Mesendoderm (in vitro differentiated cells): ENCODE data around the gene TVP23A. TPM values are rescaled to one million over a fixed set of nuclear protein-coding genes. Genes with fewer than 3 reads are reported as not detected.

Experiments
- DNase-seq: peaks from one replicate; pipeline ENCODE4 v3.0.0; 2013
- H2AK5ac ChIP-seq: 2 replicates; pipeline ENCODE4 v1.6.1; 2013; ENCODE audit warnings: low read length, inconsistent platforms
- H2BK120ac ChIP-seq: 2 replicates; pipeline ENCODE4 v1.6.1; 2013; ENCODE audit warnings: low read depth, mild to moderate bottlenecking, low read length, moderate library complexity, mixed read lengths
- H2BK15ac ChIP-seq: replicated peaks from 2 replicates; pipeline ENCODE4 v1.6.1; 2013; ENCODE audit warnings: low read depth, mild to moderate bottlenecking, moderate library complexity
- H2BK5ac ChIP-seq: 2 replicates; pipeline ENCODE4 v1.6.1; 2013; ENCODE audit warnings: low read length, inconsistent platforms
- H3K18ac ChIP-seq: 2 replicates; pipeline ENCODE4 v1.6.1; 2013; ENCODE audit warnings: mild to moderate bottlenecking, low read length, mixed read lengths
- H3K23ac ChIP-seq: one replicate; pipeline ENCODE4 v1.6.1; 2013; ENCODE audit warnings: low read length
- H3K27ac ChIP-seq: 2 replicates; pipeline ENCODE4 v1.5.1; 2013; ENCODE audit warnings: low read depth, mild to moderate bottlenecking, inconsistent platforms, low read length, moderate library complexity
- H3K27me3 ChIP-seq: 2 replicates; pipeline ENCODE4 v1.6.1; 2013; ENCODE audit warnings: low read length, control low read depth, mild to moderate bottlenecking, inconsistent platforms; ENCODE audit not compliant: insufficient read depth, poor library complexity
- H3K36me3 ChIP-seq: 2 replicates; pipeline ENCODE4 v1.6.1; 2013; ENCODE audit warnings: low read length, inconsistent platforms; ENCODE audit not compliant: control insufficient read depth, insufficient read depth
- H3K4ac ChIP-seq: one replicate; pipeline ENCODE4 v1.6.1; 2013; ENCODE audit warnings: low read depth, mild to moderate bottlenecking, low read length, moderate library complexity
- H3K4me1 ChIP-seq: 2 replicates; pipeline ENCODE4 v1.6.1; 2013; ENCODE audit warnings: low read depth, low read length, inconsistent platforms; ENCODE audit not compliant: control insufficient read depth
- H3K4me2 ChIP-seq: 2 replicates; pipeline ENCODE4 v1.6.1; 2013; ENCODE audit warnings: low read length
- H3K4me3 ChIP-seq: 2 replicates; pipeline ENCODE4 v1.5.1; 2013; ENCODE audit warnings: mild to moderate bottlenecking, low read length
- H3K56ac ChIP-seq: one replicate; pipeline ENCODE4 v1.6.1; 2013; ENCODE audit warnings: low read length
- H3K79me1 ChIP-seq: 2 replicates; pipeline ENCODE4 v1.6.1; 2013; ENCODE audit warnings: low read length, inconsistent platforms
- H3K79me2 ChIP-seq: 2 replicates; pipeline ENCODE4 v1.6.1; 2013; ENCODE audit warnings: mild to moderate bottlenecking, low read length; ENCODE audit not compliant: control insufficient read depth, insufficient read depth
- H3K9ac ChIP-seq: 2 replicates; pipeline ENCODE4 v1.6.1; 2013; ENCODE audit warnings: low read length, inconsistent platforms
- H4K5ac ChIP-seq: one replicate; pipeline ENCODE4 v1.6.1; 2013; ENCODE audit warnings: low read length
- H4K8ac ChIP-seq: one replicate; pipeline ENCODE4 v1.6.1; 2013; ENCODE audit warnings: low read depth, mild to moderate bottlenecking, control low read depth, low read length, moderate library complexity
- WGBS: extraction: QIAGEN DNeasy Blood & Tissue Kit; methylation state at CpG from one replicate; pipeline ENCODE4 v1.1.7; 2013; ENCODE audit warnings: low lambda C conversion rate, missing lambda C conversion rate; ENCODE audit not compliant: insufficient coverage; ENCODE audit errors: extremely low coverage; 5-methylcytosine and 5-hydroxymethylcytosine counted together
- small RNA-seq: library from polyadenylated mRNA; stranded (forward); fragments of <200 nt; extraction: miRNeasy Mini kit (QIAGEN cat#:217004); gene quantifications from one replicate; pipeline ENCODE3, GENCODE V24; 2013; ENCODE audit not compliant: insufficient read depth

TVP23A gene

DNA sequence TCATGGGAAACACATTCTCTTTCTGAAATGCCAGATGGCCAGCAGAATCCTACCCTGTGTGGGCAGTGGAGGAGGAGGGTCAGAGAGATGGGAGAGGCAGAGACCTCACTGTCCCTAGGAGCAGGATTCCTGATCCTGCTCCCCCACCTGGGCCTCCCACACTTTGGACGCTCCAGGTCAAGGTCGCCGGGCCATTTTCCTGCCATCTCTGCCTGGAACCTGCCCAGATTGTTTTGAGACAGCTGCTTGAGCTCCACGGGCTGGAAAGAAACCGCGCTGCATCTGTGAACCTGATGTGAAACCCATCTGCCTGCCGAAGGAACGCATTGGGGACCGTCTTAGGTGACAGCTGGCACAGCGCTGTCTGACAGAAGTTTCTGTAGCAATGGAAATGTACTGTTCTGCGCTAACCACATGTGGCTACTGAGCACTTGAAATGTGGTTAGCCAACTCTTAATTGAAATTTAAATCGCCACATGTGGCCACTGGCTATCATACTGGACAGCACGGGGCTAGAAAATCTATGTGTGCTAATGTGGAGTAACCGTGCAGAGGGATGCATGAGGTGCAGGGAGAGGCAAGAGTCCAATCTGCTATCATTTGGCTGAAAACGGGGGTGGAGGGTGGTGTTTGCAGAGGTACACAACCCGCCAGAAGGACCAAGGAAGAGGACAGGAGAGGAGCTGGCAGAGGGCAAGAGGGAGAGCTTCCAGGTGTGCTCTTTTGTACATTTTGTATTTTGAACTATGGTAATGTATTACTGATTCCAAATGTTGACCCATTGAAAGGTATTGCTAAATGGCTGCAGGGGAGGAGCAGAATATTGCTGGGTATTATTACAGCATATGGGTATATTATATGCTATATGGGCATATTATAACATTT lies 90.3 kb downstream of the TVP23A start:
- H3K18ac ChIP-seq = no peak overlapping the region
- H3K27me3 ChIP-seq = no peaks in the 10 kb centered on the region
- no peaks in the 10 kb centered on the region for H3K4me1 ChIP-seq
- H3K9ac ChIP-seq = no peak overlapping the region
- no peak overlapping the region for H4K8ac ChIP-seq
- no peaks in the 10 kb centered on the region for H3K79me1 ChIP-seq
- H3K79me2 ChIP-seq = no peaks in the 10 kb centered on the region
- H2AK5ac ChIP-seq = no peak overlapping the region
- no peak overlapping the region for H3K27ac ChIP-seq
- H3K4me2 ChIP-seq = no peak overlapping the region
- no peak overlapping the region for H2BK120ac ChIP-seq
- no peak overlapping the region for H3K4ac ChIP-seq
- H2BK5ac ChIP-seq = no peak overlapping the region
- no peak for DNase-seq
- H3K4me3 ChIP-seq = no peak overlapping the region
- no peak overlapping the region for H3K56ac ChIP-seq
- WGBS = no CpG with 5 or more reads among the region's 16 CpGs
- no peak overlapping the region for H3K23ac ChIP-seq
- no peak overlapping the region for H4K5ac ChIP-seq
- no peaks in the 10 kb centered on the region for H3K36me3 ChIP-seq
- no peak overlapping the region for H2BK15ac ChIP-seq

Small RNA genes within 50 kb of the gene (small RNA-seq; reads per million reads assigned to genes)
- gene MTND4LP24 (not detected), gene MTND6P33 (not detected)
